Stomach (tissue), 9 donors: ENCODE data around the gene RNF149. TPM values are rescaled to one million over a fixed set of nuclear protein-coding genes. Genes with fewer than 3 reads are reported as not detected.

ENCODE experiments used
- DNase-seq, 2 donors: peaks; one replicate each; pipeline versions ENCODE4 v3.0.0 to v3.0.0-alpha.2; 2013 to 2019
- H3K27ac ChIP-seq, 5 donors: fragments of 200-600 bp in 4 of 5; sonication (generic) in 4 of 5; one replicate each; pipeline ENCODE4 v1.5.1; 2013 to 2019; ENCODE audit warnings: mild to moderate bottlenecking in 1 of 5, moderate library complexity in 1 of 5
- H3K27me3 ChIP-seq, 3 donors: fragments of 200-600 bp; sonication (generic); one replicate each; pipeline ENCODE4 v1.5.1; 2017 to 2019; ENCODE audit warnings: mixed run types in 1 of 3
- H3K36me3 ChIP-seq, 4 donors: fragments of 200-600 bp; sonication (generic); 1 replicate in 3 of 4; 2 replicates in 1 of 4; pipeline ENCODE4 v1.5.1; 2016 to 2019
- H3K4me1 ChIP-seq, 4 donors: fragments of 200-600 bp; sonication (generic); one replicate each; pipeline ENCODE4 v1.5.1; 2016 to 2019
- H3K4me3 ChIP-seq, 4 donors: fragments of 200-600 bp; sonication (generic) in 3 of 4; one replicate each; pipeline ENCODE4 v1.5.1; 2016 to 2019; ENCODE audit warnings: mild to moderate bottlenecking in 1 of 4
- H3K9me3 ChIP-seq, 4 donors: fragments of 200-600 bp; sonication (generic); one replicate each; pipeline ENCODE4 v1.5.1; 2016 to 2019
- CTCF ChIP-seq, 7 experiments: fragments of 450-650 bp in 4 of 7; fragments of 200-600 bp in 3 of 7; sonication (generic) in 3 of 7; IDR thresholded peaks; one replicate each; pipeline ENCODE4 v1.5.1; 2016 to 2019; ENCODE audit warnings: antibody characterized with exemption in 7 of 7, control low read depth in 2 of 7, mild to moderate bottlenecking in 1 of 7
- EP300 ChIP-seq: sonication (generic); formaldehyde crosslinking; IDR thresholded peaks from one replicate; pipeline ENCODE4 v1.6.1; 2017; ENCODE audit warnings: antibody characterized with exemption
- POLR2A ChIP-seq, 4 donors: fragments of 450-650 bp; IDR thresholded peaks; one replicate each; pipeline ENCODE4 v1.6.1; 2016; ENCODE audit warnings: antibody characterized with exemption in 4 of 4, control low read depth in 2 of 4, mild to moderate bottlenecking in 1 of 4, moderate library complexity in 1 of 4
- POLR2AphosphoS5 ChIP-seq, 3 donors: sonication (generic); formaldehyde crosslinking; IDR thresholded peaks; one replicate each; pipeline ENCODE4 v1.6.1; 2016; ENCODE audit warnings: antibody characterized with exemption in 3 of 3
- WGBS, 5 donors: extraction: QIAGEN DNeasy Blood & Tissue Kit in 3 of 5; methylation state at CpG; one replicate each; pipeline versions ENCODE4 v1.1.5 to v1.1.7; 2013 to 2018; 5-methylcytosine and 5-hydroxymethylcytosine counted together
- intact Hi-C: fragments of 100-400 bp; cut with DNase I; formaldehyde crosslinking; loops from one replicate; pipeline ENCODE4 v1.15.1; 2023; ENCODE audit warnings: low total_unique reads
- polyA plus RNA-seq, 3 donors: library from polyadenylated mRNA; stranded (reverse); fragments of 200-250 nt; gene quantifications; one replicate each; pipeline ENCODE4 v1.2.3, GENCODE V29; 2013
- total RNA-seq, 5 donors: library from RNA; depleted of rRNA; stranded (reverse); fragments of >200 nt; gene quantifications; one replicate each; pipeline versions ENCODE4 v1.1.0 to v1.2.3, GENCODE V29; 2014 to 2016
- donor health status: healthy with polysubstance abuse.
- donor health status: Bipolar disorder and iron deficiency.
- donor health status: healthy.

The RNF149 gene
- total and polyA plus RNA-seq, 8 donors = 14.8 to 154 (median 35.1) TPM

GRCh38 chr2:101341901-101342624 is 33.6 kb upstream of the RNF149 start:
- intact Hi-C loops = no loop called here
- WGBS, 5 donors = 54 to 66% (median 61%) methylated on average over 21 of the region's 21 CpGs

GRCh38 chr2:101341421-101341820 is 32.9 kb upstream of the RNF149 start:
- TF ChIP-seq POLR2A (IDR thresholded peaks at IDR 0.05) (no peak), CTCF (IDR thresholded peaks at IDR 0.05) (no peak), EP300 (no peak), POLR2AphosphoS5 (IDR thresholded peaks at IDR 0.05) (no peak)
- Histone ChIP-seq H3K9me3 (no peaks in the 10 kb centered on the region), H3K4me1 (peaks cover 0 to 8% (median 0%) of the 10 kb centered on the region in 4 donors), H3K36me3 (no peaks in the 10 kb centered on the region), H3K27ac (no peak overlapping the region), H3K27me3 (no peaks in the 10 kb centered on the region), H3K4me3 (no peak overlapping the region)
- intact Hi-C loops = no loop called here
- DNase-seq = no peak
- WGBS, 5 donors = 78 to 87% (median 84%) methylated on average over 7 of the region's 7 CpGs

More at GRCh38 chr2:101341901-101342624, 33.6 kb upstream of the RNF149 start:
- Histone ChIP-seq H3K4me3 (no peak overlapping the region), H3K9me3 (no peaks in the 10 kb centered on the region), H3K36me3 (no peaks in the 10 kb centered on the region), H3K27me3 (no peaks in the 10 kb centered on the region), H3K27ac (no peak overlapping the region), H3K4me1 (peaks cover 0 to 8% (median 0%) of the 10 kb centered on the region in 4 donors)
- peak; percentile 84 to 86 for DNase-seq
- TF ChIP-seq POLR2AphosphoS5 (IDR thresholded peaks at IDR 0.05) (no peak), CTCF (IDR thresholded peaks at IDR 0.05) (peak in 5 of 7 experiments; percentile 60 to 84 (median 62))

- H3K27me3 ChIP-seq = no peaks in the 10 kb centered on the region
- intact Hi-C loops = no loop called here
- H3K27ac ChIP-seq = no peak overlapping the region
- DNase-seq = no peak
- 92 to 96% (median 92%) methylated on average over 1 of the region's 1 CpG for WGBS, 5 donors
- H3K9me3 ChIP-seq = no peaks in the 10 kb centered on the region
- TF ChIP-seq POLR2A (IDR thresholded peaks at IDR 0.05) = no peak
- no peak for TF ChIP-seq CTCF (IDR thresholded peaks at IDR 0.05)
- TF ChIP-seq POLR2AphosphoS5 (IDR thresholded peaks at IDR 0.05) = no peak
- no peak overlapping the region for H3K4me3 ChIP-seq
- no peaks in the 10 kb centered on the region for H3K36me3 ChIP-seq
- H3K4me1 ChIP-seq = peaks cover 0 to 8% (median 0%) of the 10 kb centered on the region in 4 donors
Measured at GRCh38 chr2:101340141-101340551, 31.6 kb upstream of the RNF149 start.

GRCh38 chr2:101339266-101339880 is 30.9 kb upstream of the RNF149 start:
- Histone ChIP-seq H3K4me3 (no peak overlapping the region), H3K4me1 (peaks cover 0 to 8% (median 0%) of the 10 kb centered on the region in 4 donors), H3K27me3 (no peaks in the 10 kb centered on the region), H3K9me3 (no peaks in the 10 kb centered on the region), H3K36me3 (no peaks in the 10 kb centered on the region), H3K27ac (no peak overlapping the region)
- intact Hi-C loops = no loop called here
- no peak for TF ChIP-seq CTCF (IDR thresholded peaks at IDR 0.05)
- TF ChIP-seq POLR2A (IDR thresholded peaks at IDR 0.05) = no peak
- no peak for TF ChIP-seq POLR2AphosphoS5 (IDR thresholded peaks at IDR 0.05)
- no peak for TF ChIP-seq EP300
- 60 to 83% (median 74%) methylated on average over 4 of the region's 4 CpGs for WGBS, 5 donors
- no peak for DNase-seq
